SHP77 treated with DMSO at 0.1 percent for 48 hours (cell line): Measurements from ENCODE around the gene TP63.
"Not testable (repeated sequence)": the region's sequence is repeated elsewhere in the genome, so short reads cannot be mapped to it uniquely, and the experiment has no call there.

Experiments
- DNase-seq: peaks from one replicate; lab custom pipeline; 2025; lab: John Stamatoyannopoulos, UW

The TP63 gene

DNA sequence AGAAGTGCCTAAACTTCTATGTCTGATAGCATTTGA lies at the start of gene TP63:
Gene TP63, plus strand, starts transcription at position 17 of the 36 bp plus-strand sequence. CDS start 127 bp downstream, outside the sequence.
- DNase-seq = no peak

DNA sequence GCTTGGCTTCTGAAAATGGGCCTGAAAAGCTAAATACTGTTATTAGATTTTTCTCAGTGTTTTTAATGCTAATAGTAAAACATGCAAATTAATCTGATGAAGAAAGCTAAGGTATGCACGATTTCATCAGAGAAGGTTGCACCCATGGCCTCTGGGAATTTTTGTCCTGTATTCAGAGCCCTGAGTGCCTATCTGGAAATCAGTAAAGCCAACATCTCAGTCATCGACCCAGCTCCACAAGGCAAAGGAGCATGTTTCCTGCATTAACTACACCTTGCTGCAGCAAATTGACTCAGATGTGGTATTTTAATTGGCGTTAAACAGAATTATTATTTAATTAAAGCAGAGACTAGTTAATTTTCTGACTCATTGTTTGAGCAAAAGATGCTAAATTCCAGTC lies 49.0 kb upstream of the TP63 start:
- DNase-seq = no peak

DNA sequence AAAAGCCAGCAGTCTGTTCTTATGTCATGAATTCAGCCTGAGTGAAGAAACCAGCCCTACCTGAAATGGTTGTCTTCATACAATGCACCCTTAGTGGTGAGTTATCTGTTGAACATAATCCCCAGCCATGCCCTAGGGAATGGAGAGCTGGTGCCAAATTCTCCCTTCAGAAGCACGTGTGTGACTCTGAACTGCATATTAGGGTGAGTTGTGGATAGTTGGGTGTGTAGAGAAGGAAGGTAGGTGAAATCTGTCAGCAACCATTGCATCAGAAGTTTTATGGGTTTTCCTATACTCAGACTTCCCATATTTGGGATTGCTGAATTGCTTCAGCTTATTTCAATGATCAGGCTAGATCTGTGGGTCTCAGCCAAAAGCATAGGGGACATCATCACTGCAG lies 46.5 kb upstream of the TP63 start:
- no peak for DNase-seq

DNA sequence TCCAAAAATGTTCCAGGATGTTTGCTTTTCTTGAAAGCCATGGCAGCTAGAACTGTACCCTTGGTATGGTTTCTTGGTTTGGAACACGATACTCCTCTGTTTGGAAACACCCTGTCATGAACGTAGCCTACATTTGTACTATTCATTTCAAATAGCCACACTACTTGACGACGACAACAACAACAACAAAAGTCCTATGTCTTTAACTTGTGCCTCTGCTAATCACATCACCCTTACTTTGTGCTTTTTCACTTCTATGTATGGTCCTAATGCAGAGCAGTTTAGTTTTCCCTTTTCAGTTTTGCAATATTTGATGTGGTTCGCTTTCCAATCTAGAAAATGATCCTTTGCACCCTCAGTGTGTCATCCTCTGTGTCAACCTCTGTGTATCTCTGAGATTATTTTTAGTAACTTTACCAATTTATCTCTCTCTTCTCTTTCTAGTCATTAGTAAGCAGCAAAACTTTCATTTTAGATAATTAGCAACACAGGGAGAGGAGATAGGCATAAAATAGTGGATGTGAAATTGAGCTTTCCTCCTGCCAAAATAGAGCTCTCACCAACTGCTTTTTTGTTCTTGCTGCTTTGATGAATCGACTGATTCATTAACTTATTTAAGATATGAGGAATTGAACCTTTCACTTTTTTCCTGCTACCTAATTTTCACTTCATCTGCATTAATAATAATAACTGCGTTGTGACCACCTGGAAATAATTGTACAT lies 44.1 kb upstream of the TP63 start:
- no peak for DNase-seq

DNA sequence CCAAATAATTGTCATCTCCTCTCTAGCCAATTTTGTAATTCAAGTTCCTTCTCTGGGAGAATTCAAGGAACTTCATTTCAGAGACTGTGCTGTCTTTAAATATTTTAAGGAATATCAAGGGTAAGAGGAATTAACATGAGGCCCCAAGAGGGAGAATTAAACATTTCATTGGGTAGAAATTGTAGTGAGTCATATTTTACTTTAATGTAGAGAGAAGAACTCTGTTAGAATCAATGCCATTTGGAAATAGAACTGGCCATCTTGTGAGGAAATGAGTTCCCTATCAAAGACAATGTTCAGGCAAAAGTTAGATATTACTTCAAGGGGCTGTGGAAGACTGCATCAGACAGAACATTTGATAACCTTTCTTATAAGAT lies 43.5 kb upstream of the TP63 start:
- DNase-seq = no peak

DNA sequence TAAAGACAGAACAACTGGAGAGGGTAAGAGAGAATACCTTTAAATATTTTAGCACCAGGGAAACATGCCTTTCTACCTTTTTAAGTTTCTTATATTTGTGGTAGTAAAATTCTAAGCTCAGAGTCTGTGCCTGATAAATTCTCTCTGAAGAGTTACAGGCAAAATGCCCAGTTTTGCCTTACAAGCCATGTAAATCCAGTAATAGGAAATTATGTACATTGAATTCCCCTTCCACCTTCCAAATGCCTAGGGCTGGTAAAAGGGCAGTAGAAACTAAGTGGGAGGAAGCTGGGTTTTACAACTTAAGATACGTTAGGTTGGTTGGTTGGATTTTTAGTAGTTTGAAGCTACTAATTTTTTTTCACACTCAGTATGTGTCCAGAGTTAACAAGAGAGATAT lies 43.1 kb upstream of the TP63 start:
- no peak for DNase-seq

DNA sequence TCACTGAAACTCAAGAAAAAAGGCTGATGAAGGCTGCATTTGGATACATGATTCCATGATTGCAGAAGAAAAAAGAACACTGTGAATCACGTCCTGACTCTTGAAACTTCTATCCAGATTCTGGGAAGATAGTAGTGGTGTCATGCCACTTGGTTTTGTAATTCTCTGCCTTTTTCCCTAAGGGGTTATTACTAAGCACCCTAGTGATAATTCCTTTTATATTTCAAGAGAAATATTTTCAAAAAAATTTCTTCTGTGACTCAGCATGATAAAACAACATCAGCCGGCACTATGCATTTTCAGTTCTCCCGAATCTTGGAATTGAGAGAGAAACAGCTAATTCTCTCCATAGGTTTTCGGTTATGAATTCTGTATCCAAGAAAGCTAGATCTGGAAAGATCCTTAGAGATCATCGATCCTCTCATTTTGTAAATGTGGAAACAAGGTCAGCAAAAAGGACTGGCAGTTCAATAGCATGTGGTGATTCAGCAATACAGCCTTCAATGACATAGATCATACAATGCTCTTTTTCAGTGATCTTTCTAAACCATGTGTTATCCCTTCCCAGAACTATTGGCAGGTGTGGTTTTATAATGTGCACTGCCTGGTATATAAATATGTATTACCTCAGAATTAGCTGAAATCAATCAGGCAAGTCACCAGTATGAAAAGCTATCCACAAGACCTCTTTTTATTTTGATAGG lies 42.6 kb upstream of the TP63 start:
- no peak for DNase-seq

DNA sequence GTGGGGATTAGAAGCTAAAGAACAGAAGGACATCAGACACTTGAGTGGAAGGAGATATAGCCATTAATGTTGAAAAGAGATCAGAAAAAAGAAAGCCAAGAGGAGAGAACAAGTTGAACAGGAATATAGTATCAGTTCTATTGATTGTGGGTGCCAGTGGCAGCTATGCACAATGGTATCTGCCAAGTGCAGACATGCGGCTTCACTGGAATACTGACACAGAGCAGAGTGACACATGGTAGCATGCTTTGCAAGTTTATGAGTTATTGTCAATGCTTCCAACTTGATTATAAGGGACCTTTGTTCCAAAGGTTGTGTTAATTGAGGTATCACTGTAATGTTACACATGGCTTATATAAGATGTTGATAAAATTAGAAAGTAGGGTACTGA lies 42.0 kb upstream of the TP63 start:
- DNase-seq = no peak

DNA sequence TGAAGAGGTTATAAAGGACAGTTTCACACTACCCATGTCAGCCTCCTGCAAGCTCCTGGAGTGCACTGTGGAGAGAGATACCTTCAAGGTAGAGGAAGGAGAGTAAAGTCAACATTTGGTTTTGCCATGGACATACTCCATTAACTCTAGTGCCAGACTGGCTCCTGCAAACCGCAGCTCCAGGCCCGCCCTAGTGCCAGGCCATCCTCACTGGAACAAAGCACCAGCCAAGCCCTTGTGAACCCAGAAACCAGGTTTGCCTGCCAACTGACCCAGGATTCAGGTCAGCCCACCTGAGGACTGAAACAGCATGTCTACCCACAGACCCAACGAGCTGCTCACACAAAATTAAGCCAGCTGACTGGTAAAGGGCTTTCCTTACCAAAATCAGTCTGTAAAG lies 41.0 kb upstream of the TP63 start:
- DNase-seq = no peak

DNA sequence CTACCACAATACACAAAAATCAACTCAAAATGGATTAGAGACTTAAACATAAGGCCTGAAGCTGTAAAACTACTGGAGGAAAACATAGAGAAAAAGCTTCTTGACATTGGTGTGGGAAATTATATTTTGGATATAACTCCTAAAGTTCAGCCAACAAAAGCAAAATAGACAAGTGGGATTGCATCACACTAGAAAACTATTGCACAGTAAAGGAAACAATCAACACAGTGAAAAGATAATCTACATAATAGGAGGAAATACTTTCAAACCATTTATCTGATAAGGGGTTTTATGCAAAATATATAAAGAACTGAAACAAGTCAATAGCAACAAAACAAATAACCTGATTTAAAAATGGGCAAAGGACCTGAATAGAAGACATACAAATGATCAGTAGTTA lies 37.6 kb upstream of the TP63 start:
- no peak for DNase-seq

DNA sequence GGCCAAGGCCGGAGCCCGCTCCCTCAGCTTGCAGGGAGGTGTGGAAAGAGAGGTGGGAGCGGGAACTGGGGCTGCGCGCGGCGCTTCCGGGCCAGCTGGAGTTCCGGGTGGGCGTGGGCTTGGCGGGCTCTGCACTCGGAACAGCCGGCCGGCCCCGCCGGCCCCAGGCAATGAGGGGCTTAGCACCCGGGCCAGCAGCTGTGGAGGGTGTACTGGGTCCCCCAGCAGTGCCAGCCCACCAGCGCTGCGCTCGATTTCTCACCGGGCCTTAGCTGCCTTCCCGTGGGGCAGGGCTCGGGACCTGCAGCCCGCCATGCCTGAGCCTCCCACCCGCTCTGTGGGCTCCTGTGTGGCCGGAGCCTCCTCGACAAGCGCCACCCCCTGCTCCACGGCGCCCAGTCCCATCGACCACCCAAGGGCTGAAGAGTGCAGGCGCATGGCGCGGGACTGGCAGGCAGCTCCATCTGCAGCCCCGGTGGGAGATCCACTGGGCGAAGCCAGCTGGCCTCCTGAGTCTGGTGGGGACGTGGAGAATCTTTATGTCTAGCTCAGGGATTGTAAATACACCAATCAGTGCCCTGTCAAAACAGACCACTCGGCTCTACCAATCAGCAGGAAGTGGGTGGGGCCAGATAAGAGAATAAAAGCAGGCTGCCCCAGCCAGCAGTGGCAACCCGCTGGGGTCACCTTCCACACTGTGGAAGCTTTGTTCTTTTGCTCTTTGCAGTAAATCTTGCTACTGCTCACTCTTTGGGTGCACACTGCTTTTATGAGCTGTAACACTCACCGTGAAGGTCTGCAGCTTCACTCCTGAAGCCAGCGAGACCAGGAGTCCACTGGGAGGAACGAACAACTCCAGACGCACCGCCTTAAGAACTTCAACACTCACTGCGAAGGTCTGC lies 34.9 kb upstream of the TP63 start:
- not testable (repeated sequence) for DNase-seq

DNA sequence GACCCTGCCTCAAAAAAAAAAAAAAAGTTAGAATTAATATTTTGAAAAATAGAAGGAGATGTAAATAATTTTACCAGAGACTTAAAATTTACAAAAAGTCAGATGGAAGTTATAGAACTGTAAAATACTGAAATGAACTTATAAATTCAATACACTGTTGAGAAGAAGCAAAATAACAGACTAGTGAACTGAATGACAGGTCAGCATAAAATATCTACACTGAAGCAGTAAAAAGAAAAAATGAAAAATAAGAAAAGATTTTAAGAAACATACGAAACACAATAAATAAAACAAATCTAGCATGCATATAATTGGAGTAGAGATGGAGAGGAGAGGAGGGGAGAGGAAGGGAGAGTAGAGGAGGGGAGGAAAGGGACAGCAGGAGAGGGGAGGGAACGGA lies 33.3 kb upstream of the TP63 start:
- no peak for DNase-seq

DNA sequence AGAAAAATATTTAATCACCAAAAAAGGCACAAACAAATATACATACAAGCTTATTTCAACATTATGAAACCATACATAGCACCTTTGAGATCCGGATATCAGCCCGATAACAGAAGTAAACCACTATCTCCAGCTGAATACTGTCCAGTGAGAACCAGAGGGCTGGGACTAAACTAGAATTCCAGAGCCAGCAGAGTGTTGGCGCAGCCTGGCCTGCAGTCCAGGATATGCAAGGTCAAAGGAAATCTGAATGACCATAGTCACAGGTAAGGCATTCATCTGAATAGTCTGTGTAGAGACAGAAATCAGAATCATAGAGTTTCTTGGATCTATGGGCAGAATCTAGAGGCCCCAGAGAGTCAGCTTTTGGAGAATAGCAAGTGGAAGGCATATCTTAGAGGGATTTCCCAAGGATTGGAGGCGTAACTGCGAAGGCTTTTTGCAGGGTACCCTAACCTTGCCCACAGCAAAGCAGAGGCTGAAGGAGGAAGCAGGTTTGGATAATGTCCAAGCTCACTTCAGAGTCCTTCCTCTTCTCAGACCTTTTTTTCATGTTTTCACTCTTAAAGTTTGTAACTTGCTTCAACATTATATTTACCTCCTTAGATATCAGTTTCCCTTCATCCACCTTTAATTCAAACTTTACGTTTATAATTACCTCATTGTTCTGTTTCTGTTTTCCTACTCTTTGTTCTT lies 32.5 kb upstream of the TP63 start:
- DNase-seq = no peak

DNA sequence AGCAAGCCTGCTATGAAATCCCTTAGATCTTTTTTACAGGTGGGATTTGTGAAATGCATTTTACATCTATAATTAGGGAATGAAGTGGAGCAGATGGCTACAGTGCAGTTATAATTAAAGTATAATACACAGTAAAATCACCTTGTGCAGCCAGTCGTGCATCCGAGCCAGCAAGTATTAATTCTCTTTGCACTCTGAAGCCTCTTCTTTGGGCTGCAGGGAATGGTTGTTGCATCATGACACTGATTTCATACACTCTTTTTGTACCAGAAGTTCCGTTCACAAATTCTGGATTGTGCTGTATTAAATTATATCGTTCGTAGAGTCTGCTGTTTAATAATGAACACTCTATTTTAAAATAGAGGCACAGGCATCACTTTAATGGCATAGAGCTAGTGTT lies 28.7 kb upstream of the TP63 start:
- DNase-seq = no peak

DNA sequence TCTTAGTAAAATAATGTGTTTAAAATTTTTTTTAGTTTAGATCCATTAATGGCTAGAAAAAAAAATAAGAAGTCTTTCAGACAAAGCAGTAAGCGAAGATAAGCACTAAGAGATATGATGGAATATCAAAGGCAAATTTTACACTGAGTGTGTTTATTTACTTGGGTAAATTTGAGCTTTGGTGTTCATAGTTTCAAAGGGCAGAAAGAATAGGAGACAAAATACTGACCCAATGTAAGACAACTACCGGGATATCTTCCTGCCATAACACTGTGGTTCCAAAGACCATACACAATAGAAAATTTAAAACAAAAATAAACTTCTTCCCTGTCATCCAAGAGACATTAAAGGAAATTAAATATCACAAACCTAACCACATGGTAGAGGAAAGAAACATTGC lies 25.5 kb upstream of the TP63 start:
- no peak for DNase-seq

DNA sequence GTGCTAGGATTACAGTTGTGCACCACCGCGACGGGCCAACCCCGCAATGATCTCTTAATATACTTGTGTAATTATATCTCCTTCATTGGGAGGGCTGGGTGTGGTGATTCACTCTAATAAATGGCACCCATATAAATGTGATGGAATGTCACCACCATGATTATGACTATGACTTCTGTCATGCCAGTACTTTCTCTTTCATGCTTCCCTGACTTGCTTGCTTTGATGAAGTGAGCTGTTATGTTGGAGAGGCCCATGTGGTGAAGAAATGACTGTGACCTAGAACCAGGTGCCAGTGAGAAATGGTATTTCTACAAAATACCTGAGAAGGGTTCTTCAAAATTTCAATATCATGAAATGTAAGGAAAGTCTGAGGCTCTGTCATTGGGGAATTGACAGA lies 24.4 kb upstream of the TP63 start:
- DNase-seq = no peak

DNA sequence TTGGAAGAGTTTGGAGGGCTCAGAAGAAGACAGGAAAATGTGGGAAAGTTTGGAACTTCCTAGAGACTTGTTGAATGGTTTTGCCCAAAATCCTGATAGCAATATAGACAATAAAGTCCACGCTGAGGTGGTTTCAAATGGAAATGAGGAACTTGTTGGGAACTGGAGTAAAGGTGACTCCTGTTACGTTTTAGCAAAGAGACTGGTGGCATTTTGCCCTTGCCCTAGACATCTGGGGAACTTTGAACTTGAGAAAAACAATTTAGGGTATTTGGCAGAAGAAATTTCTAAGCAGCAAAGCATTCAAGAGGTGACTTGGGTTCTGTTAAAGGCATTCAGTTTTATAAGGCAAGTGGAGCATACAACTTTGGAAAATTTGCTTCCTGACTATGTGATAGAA lies 18.5 kb upstream of the TP63 start:
- not testable (repeated sequence) for DNase-seq

DNA sequence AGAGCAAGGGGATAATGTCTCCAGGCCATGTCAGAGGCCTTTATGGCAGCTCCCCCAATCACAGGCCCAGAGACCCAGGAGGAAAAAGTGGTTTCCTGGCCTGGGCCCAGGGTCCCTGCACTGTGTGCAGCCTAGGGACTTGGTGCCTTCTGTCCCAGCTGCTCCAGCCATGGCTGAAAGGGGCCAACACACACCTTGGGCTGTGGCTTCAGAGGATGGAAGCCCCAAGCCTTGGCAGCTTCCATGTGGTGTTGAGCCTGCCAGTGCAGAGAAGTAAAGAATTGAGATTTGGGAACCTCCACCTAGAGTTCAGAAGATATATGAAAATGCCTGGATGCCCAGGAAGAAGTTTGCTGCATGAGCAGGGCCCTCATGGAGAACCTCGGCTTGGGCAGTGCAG lies 18.1 kb upstream of the TP63 start:
- DNase-seq = no peak

DNA sequence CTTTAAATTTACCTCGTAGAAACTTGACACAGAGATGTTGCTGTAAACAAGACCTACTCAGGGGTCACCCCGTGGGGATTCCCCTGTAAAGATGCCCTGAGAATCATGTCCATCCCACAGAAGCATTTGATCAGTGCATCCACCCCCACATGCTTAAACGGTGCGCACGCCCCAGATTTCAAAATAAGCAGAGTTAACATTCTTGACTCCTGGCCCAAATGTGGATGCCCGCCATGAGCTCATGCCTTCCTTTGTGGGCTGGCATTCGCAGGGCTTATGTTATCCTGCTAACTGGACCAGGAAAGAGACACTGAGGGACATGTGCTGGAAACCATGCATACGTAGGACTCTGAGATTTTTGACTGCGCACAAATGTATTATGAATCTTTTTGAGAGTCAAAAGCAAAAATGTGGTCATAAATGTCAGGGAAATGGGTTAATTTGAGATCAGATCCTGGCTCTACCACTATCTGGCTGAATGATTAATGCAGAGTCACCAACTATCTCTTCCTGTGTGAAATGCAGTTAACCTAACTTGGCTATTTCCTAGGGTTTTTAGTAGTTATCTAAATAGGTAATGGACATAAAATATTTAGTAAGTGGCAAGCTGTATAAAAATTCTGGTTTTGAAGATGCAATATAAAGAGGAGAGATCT lies 9.1 kb upstream of the TP63 start:
- DNase-seq = no peak

DNA sequence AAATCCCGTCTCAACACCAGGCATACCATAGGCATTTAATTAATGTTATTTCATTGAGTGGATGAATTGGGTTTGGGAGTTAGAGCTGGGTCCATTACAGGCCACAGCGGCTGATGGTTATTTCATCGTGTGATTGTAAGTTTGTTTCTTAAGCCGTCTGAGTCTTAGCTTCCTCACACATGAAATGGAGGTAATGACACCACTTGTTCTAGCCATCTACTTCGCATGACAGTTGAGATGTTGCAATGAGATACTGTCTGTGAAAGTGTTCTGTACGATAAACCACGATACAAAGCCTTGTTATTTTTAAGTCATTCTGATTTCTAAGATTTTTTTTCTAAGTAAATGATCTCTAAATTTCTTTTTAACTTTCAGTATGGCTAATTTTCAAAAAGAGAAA lies 8.6 kb upstream of the TP63 start:
- no peak for DNase-seq

DNA sequence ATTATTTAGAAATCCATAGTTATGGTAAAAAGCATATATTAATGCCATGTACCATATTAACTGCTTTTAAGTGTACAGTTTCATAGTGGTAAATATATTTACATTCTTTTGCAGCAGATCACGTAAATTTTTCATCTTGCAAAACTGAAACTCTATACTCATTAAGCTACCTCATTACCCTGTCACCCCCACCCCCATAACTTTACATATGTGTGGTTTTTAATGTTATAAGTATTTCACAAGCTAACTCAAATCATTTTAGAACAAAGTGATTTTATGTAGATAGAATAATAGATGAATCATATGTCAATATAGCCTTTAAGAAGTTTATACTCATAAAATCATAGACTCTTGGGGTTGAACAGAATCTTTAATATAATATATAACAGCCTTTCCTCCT lies 7.1 kb upstream of the TP63 start:
- DNase-seq = no peak

DNA sequence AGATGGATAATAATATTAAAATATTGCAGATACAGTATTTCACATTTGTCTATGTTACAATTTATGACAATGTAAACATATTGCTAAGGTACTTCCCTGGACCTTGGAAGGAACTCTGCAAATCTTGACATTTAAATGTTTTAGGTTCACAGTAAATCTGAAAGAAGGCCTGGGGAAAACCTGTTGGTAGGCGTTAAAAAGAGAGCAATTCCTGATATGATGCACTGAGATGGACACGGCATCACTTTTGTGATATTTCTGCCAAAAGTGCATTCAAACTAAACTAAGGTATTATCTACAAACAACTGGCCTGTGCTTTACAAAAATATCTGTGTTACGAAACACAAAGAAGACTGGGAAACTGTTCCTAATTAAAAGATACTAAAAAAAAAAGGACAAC lies 6.1 kb upstream of the TP63 start:
- no peak for DNase-seq

DNA sequence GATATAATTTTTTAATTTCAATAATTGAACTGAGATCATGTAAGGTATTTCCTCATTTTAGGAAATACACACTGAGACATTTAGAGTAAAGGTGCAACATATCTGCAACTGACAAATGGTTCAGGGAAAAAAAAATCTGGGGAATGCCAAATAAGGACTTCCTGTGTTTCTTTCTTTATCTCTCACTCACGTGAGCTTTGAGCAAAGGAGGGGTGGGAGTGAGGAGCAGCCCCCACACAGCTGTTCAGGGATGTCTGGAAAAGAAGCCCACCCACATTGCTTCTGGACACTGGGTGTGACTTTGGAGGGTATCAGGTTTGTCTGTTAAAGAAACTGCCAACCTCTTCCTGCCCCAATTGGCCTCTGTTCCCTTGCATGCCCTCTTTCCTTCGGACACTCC lies 5.6 kb upstream of the TP63 start:
- DNase-seq = no peak
